Activated T-helper 9 cell treated with anti-CD3 and anti-CD28 coated beads, Interleukin-2, amount 50 U/mL, for 16 hours (primary cell): ENCODE data around the gene PCDH9.
A peak's percentile ranks its signal among the peaks of the same experiment; 100 is the strongest.

Experiments
- DNase-seq: peaks from one replicate; pipeline ENCODE4 v3.0.0-alpha.2; 2020; ENCODE audit warnings: low read depth

The PCDH9 gene

GRCh38 chr13:67229481-67230403 is at the start of gene PCDH9:
PCDH9 (minus strand) TSS chr13:67230336; CDS start chr13:67228440, 1,896 bp downstream.
- DNase-seq = no peak

GRCh38 chr13:67278235-67278634 is 48.1 kb upstream of the PCDH9 start:
- no peak for DNase-seq

GRCh38 chr13:67277581-67277980 is 47.4 kb upstream of the PCDH9 start:
- no peak for DNase-seq

- no peak for DNase-seq
Observed at GRCh38 chr13:67275351-67275960, 45.3 kb upstream of the PCDH9 start.

GRCh38 chr13:67273001-67273400 is 42.9 kb upstream of the PCDH9 start:
- no peak for DNase-seq

GRCh38 chr13:67267136-67267535 is 37.0 kb upstream of the PCDH9 start:
- DNase-seq = no peak

- no peak for DNase-seq
Observed at GRCh38 chr13:67259208-67259607, 29.1 kb upstream of the PCDH9 start.

GRCh38 chr13:67258482-67258881 is 28.3 kb upstream of the PCDH9 start:
- DNase-seq = no peak

GRCh38 chr13:67238861-67239260 is 8.7 kb upstream of the PCDH9 start:
- DNase-seq = no peak

- no peak for DNase-seq
Observed at GRCh38 chr13:67238277-67238859, 8.2 kb upstream of the PCDH9 start.

GRCh38 chr13:67235265-67235664 is 5.1 kb upstream of the PCDH9 start:
- no peak for DNase-seq

- DNase-seq = no peak
Observed at GRCh38 chr13:67232384-67232783, 2.2 kb upstream of the PCDH9 start.

GRCh38 chr13:67231289-67232000 is 1.3 kb upstream of the PCDH9 start:
- no peak for DNase-seq

- peak; percentile 72 for DNase-seq
Observed at GRCh38 chr13:67230404-67231288, 510 bp upstream of the PCDH9 start.

- DNase-seq = no peak
Observed at GRCh38 chr13:67228916-67229315, 1.2 kb downstream of the PCDH9 start.

- DNase-seq = no peak
Observed at GRCh38 chr13:67228031-67228430, 2.1 kb downstream of the PCDH9 start.

GRCh38 chr13:67227131-67227983 is 2.8 kb downstream of the PCDH9 start:
- no peak for DNase-seq

GRCh38 chr13:67226696-67227095 is 3.4 kb downstream of the PCDH9 start:
- DNase-seq = no peak

- DNase-seq = no peak
Observed at GRCh38 chr13:67225252-67226159, 4.6 kb downstream of the PCDH9 start.
